ENCODE measurements around the gene CNPY4.

GRCh38 chr7:100102950-100103840, 16.2 kb upstream of the CNPY4 start:
- TF ChIP-seq CTCF (conservative IDR thresholded peaks at IDR 0.05; ENCODE audit: low read length), result no peak
- no peak for TF ChIP-seq EZH2phosphoT487 (IDR thresholded peaks at IDR 0.05; ENCODE audit: borderline replicate concordance, low read depth, low read length)

Measured in OCI-LY7 (cell line).